NB4 (cell line): Measurements from ENCODE around the gene MTNR1B.

Source experiments
- MAX ChIP-seq: IDR thresholded peaks from 2 replicates; pipeline ENCODE4 v1.6.1; 2011; ENCODE audit warnings: low read depth, low read length
- MYC ChIP-seq: IDR thresholded peaks from 2 replicates; pipeline ENCODE4 v1.6.1; 2011; ENCODE audit warnings: low read depth, low read length
- POLR2A ChIP-seq: IDR thresholded peaks from 2 replicates; pipeline ENCODE4 v1.6.1; 2011; ENCODE audit warnings: mild to moderate bottlenecking; ENCODE audit not compliant: insufficient read length; ENCODE audit errors: extremely low read depth

GRCh38 chr11:92946707-92947106 is 22.7 kb upstream of the MTNR1B start:
- no peak for TF ChIP-seq MYC
- TF ChIP-seq POLR2A: no peak
- no peak for TF ChIP-seq MAX
